GM23338 (cell line): ENCODE results near the gene CCDC3. TPM values are rescaled to one million over a fixed set of nuclear protein-coding genes. Genes with fewer than 3 reads are reported as not detected.

Source experiments
- ATAC-seq: fragments of 200-7000 bp; cut with Tn5 transposase; 3 replicates; pipeline ENCODE4 v1.9.1; 2020
- DNase-seq: peaks from one replicate; pipeline ENCODE4 v3.0.0-alpha.2; 2015; ENCODE audit warnings: low spot score
- H2AFZ ChIP-seq: fragments of 200-600 bp; sonication (generic); 2 replicates; pipeline ENCODE4 v1.8.0; 2016; ENCODE audit warnings: antibody characterized with exemption, mild to moderate bottlenecking, moderate library complexity
- H3F3A ChIP-seq: fragments of 200-600 bp; sonication (generic); replicated peaks from 2 replicates; pipeline ENCODE4 v1.8.0; 2017; ENCODE audit warnings: antibody characterized with exemption, mixed run types, low read depth
- H3K27ac ChIP-seq: fragments of 200-600 bp; sonication (generic); 2 replicates; pipeline ENCODE4 v1.6.1; 2016; ENCODE audit warnings: low read depth
- H3K27me3 ChIP-seq: fragments of 200-600 bp; sonication (generic); 2 replicates; pipeline ENCODE4 v1.8.0; 2016; ENCODE audit warnings: mild to moderate bottlenecking, mixed run types, moderate library complexity; ENCODE audit not compliant: insufficient read depth
- H3K36me3 ChIP-seq: fragments of 200-600 bp; sonication (generic); 2 replicates; pipeline ENCODE4 v1.8.0; 2016; ENCODE audit warnings: mild to moderate bottlenecking; ENCODE audit not compliant: insufficient read depth
- H3K4me1 ChIP-seq: fragments of 200-600 bp; sonication (generic); 2 replicates; pipeline ENCODE4 v1.8.0; 2016; ENCODE audit warnings: mild to moderate bottlenecking, moderate library complexity; ENCODE audit not compliant: insufficient read depth
- H3K4me2 ChIP-seq: fragments of 200-600 bp; sonication (generic); 2 replicates; pipeline ENCODE4 v1.7.1; 2017; ENCODE audit warnings: mixed run types
- H3K4me3 ChIP-seq: fragments of 200-600 bp; sonication (generic); 2 replicates; pipeline ENCODE4 v1.6.1; 2016; ENCODE audit warnings: mixed run types
- H3K79me2 ChIP-seq: fragments of 200-600 bp; sonication (generic); replicated peaks from 2 replicates; pipeline ENCODE4 v1.8.0; 2017; ENCODE audit warnings: mild to moderate bottlenecking; ENCODE audit not compliant: insufficient read depth
- H3K9me2 ChIP-seq: fragments of 200-600 bp; sonication (generic); 2 replicates; pipeline ENCODE4 v1.8.0; 2017; ENCODE audit not compliant: insufficient read depth
- H4K20me1 ChIP-seq: fragments of 200-600 bp; sonication (generic); replicated peaks from 2 replicates; pipeline ENCODE4 v1.8.0; 2017; ENCODE audit warnings: mild to moderate bottlenecking; ENCODE audit not compliant: insufficient read depth
- H3K27ac Mint-ChIP-seq: 2 replicates; pipeline ENCODE4 v1.8.0; 2020; ENCODE audit warnings: inconsistent platforms, mild to moderate bottlenecking, moderate library complexity, mixed read lengths
- H3K27me3 Mint-ChIP-seq: 3 replicates; pipeline ENCODE4 v1.8.0; 2022; ENCODE audit warnings: low read depth, mild to moderate bottlenecking, moderate library complexity, mixed read lengths, inconsistent platforms; ENCODE audit not compliant: insufficient read depth, poor library complexity
- H3K36me3 Mint-ChIP-seq: 3 replicates; pipeline ENCODE4 v1.8.0; 2021; ENCODE audit warnings: low read depth, mild to moderate bottlenecking, inconsistent platforms, moderate library complexity, mixed read lengths
- H3K4me1 Mint-ChIP-seq: 3 replicates; pipeline ENCODE4 v1.8.0; 2020; ENCODE audit warnings: mild to moderate bottlenecking, inconsistent platforms, mixed read lengths
- H3K4me3 Mint-ChIP-seq: 3 replicates; pipeline ENCODE4 v1.8.0; 2021; ENCODE audit warnings: moderate library complexity, mild to moderate bottlenecking, inconsistent platforms, mixed read lengths
- H3K9me3 Mint-ChIP-seq: 3 replicates; pipeline ENCODE4 v1.8.0; 2020; ENCODE audit warnings: moderate library complexity, mild to moderate bottlenecking, inconsistent platforms, mixed read lengths
- CREB1 ChIP-seq: fragments of 250-450 bp; sonication (Bioruptor Pico); IDR thresholded peaks from 2 replicates; pipeline ENCODE4 v1.5.0; 2020; ENCODE audit warnings: low read depth, mild to moderate bottlenecking, moderate library complexity
- EZH2 ChIP-seq: fragments of 200-600 bp; sonication (generic); IDR thresholded peaks from one replicate; pipeline ENCODE4 v1.8.0; 2017; ENCODE audit warnings: antibody characterized with exemption, mild to moderate bottlenecking, low read depth; ENCODE audit not compliant: unreplicated experiment
- EZH2phosphoT487 ChIP-seq: fragments of 200-600 bp; sonication (generic); IDR thresholded peaks from one replicate; pipeline ENCODE4 v1.8.1; 2018; ENCODE audit warnings: antibody characterized with exemption; ENCODE audit not compliant: unreplicated experiment
- JUNB ChIP-seq: IDR thresholded peaks from one replicate; pipeline ENCODE4 v1.6.1; 2016; ENCODE audit warnings: antibody characterized with exemption; ENCODE audit not compliant: unreplicated experiment
- NANOG ChIP-seq: IDR thresholded peaks from 2 replicates; pipeline ENCODE4 v1.6.1; 2016; ENCODE audit warnings: antibody characterized with exemption, borderline replicate concordance
- STAT1 ChIP-seq: IDR thresholded peaks from one replicate; pipeline ENCODE4 v1.6.1; 2016; ENCODE audit warnings: antibody characterized with exemption; ENCODE audit not compliant: unreplicated experiment
- polyA plus RNA-seq: library from polyadenylated mRNA; unstranded; fragments of >200 nt; fragmentation: Nextera tagmentation; extraction: Ambion mirVana; gene quantifications from 2 replicates; pipeline ENCODE4 v1.2.1, GENCODE V29; 2016
- total RNA-seq: library from RNA; depleted of rRNA; stranded (reverse); fragments of >200 nt; shearing (Covaris generic); gene quantifications from 2 replicates; pipeline ENCODE4 v1.2.3, GENCODE V29; 2014
- TF ChIP-seq, protein P1 (sequence below): IDR thresholded peaks from one replicate; pipeline ENCODE4 v1.6.1; 2018; ENCODE audit warnings: antibody characterized with exemption; ENCODE audit not compliant: unreplicated experiment
- TF ChIP-seq, protein P2 (sequence below): fragments of 250-450 bp; sonication (Bioruptor Pico); IDR thresholded peaks from 2 replicates; pipeline ENCODE4 v1.5.0; 2020; ENCODE audit warnings: mild to moderate bottlenecking, moderate library complexity

The CCDC3 gene
- total and polyA plus RNA-seq, 2 experiments from 2014 or later = 1.4 to 5.2 TPM

DNA sequence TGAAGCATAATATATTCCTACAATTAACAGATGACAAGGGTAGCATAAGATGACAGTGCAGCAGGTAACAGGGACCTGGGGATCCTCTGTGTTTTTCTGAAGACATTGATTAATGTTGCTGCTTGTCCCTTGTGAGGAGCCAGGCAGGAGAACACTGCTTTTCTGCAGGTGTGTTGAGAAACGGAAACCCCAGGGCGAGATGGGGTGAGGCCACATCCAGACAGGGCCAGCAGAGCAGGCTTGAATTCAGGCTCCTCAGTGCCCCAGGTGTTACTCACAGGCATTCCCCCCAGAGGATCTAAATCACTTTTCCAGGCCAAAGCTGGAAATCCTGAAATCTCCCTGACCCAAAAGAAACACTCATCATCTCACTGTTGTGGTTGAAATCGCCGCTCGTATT lies 105.3 kb downstream of the CCDC3 start:
- Histone ChIP-seq H3K9me2 (no peaks in the 10 kb centered on the region), H4K20me1 (no peaks in the 10 kb centered on the region), H3K27ac (no peak overlapping the region), H3K79me2 (no peaks in the 10 kb centered on the region), H3F3A (no peaks in the 10 kb centered on the region), H2AFZ (no peak overlapping the region), H3K4me2 (no peak overlapping the region), H3K4me3 (no peak overlapping the region), H3K27me3 (no peaks in the 10 kb centered on the region), H3K4me1 (no peaks in the 10 kb centered on the region), H3K36me3 (no peaks in the 10 kb centered on the region)
- TF ChIP-seq CREB1 (CRISPR knock-in tag) = no peak
- no peak for TF ChIP-seq NANOG
- Mint-ChIP-seq H3K27ac (no peak overlapping the region), H3K4me1 (peaks cover 4% of the 10 kb centered on the region; the same call in 2 of the 3 replicates), H3K9me3 (peaks cover 8% of the 10 kb centered on the region; the same call in 2 of the 3 replicates), H3K27me3 (peaks cover 5% of the 10 kb centered on the region), H3K36me3 (no peaks in the 10 kb centered on the region), H3K4me3 (no peak overlapping the region)
- DNase-seq = no peak
- ATAC-seq = no peak

DNA sequence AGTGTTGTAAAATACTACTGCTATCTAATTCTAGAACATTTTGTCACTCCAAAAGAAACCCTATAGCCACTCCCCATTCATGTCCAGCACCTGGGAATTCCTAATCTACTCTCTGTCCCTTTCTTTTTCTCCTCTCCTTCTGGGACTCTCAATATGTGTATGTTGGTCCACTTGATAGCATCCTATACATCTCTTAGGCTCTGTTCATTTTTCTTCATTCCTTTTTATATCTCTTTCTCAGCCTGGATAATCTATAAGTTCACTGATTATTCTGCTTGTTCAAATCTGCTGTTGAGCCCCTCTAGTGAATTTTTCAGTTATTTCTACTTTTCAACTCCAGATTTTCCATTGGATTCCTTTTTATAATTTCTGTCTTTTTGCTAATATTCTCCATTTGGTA lies 108.6 kb downstream of the CCDC3 start:
- Histone ChIP-seq H3F3A (no peaks in the 10 kb centered on the region), H3K36me3 (no peaks in the 10 kb centered on the region), H3K4me3 (no peak overlapping the region), H3K4me1 (no peaks in the 10 kb centered on the region), H3K27ac (no peak overlapping the region), H3K27me3 (no peaks in the 10 kb centered on the region), H4K20me1 (no peaks in the 10 kb centered on the region), H3K4me2 (no peak overlapping the region), H3K9me2 (no peaks in the 10 kb centered on the region), H3K79me2 (no peaks in the 10 kb centered on the region), H2AFZ (no peak overlapping the region)
- H3K36me3 Mint-ChIP-seq = no peaks in the 10 kb centered on the region
- TF ChIP-seq JUNB = no peak
- no peak for DNase-seq
- peaks cover 13% of the 10 kb centered on the region; the same call in 2 of the 3 replicates for H3K9me3 Mint-ChIP-seq
- H3K27me3 Mint-ChIP-seq = peaks cover 5% of the 10 kb centered on the region
- no peak overlapping the region for H3K27ac Mint-ChIP-seq
- ATAC-seq = no peak
- H3K4me3 Mint-ChIP-seq = no peak overlapping the region
- H3K4me1 Mint-ChIP-seq = peaks cover 4% of the 10 kb centered on the region; the same call in 2 of the 3 replicates

DNA sequence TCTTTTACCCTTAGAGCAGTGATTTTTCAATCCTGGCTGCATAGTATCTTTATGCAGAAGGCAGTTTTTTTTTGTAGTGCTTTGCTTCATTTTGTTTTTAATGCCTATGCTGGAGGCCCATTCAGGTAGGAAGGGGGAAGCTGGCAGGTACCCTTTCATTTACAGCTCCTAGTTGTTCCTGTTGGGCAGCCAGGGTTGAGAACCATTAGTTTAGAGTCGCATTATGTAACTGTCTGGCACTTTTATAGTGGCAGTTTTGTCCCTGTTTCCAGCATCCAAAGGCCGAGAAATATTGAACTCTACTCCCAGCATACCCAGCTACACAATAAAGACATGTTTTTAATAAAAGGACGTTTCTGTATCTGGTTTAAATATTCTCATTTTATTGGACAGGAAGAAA lies 110.6 kb downstream of the CCDC3 start:
- H3K27ac Mint-ChIP-seq = no peak overlapping the region
- H3K27me3 Mint-ChIP-seq = peaks cover 2% of the 10 kb centered on the region
- H2AFZ ChIP-seq = no peak overlapping the region
- H4K20me1 ChIP-seq = no peaks in the 10 kb centered on the region
- H3K4me1 Mint-ChIP-seq = no peaks in the 10 kb centered on the region; the same call in 2 of the 3 replicates
- ATAC-seq (no peak), DNase-seq (no peak)
- no peaks in the 10 kb centered on the region for H3K36me3 ChIP-seq
- no peak overlapping the region for H3K4me3 Mint-ChIP-seq
- no peak overlapping the region for H3K4me3 ChIP-seq
- H3K36me3 Mint-ChIP-seq = no peaks in the 10 kb centered on the region
- no peaks in the 10 kb centered on the region for H3F3A ChIP-seq
- no peak overlapping the region for H3K4me2 ChIP-seq
- H3K4me1 ChIP-seq = no peaks in the 10 kb centered on the region
- no peaks in the 10 kb centered on the region for H3K79me2 ChIP-seq
- no peak overlapping the region for H3K27ac ChIP-seq
- H3K9me3 Mint-ChIP-seq = peaks cover 13% of the 10 kb centered on the region; the same call in 2 of the 3 replicates
- no peaks in the 10 kb centered on the region for H3K9me2 ChIP-seq
- no peaks in the 10 kb centered on the region for H3K27me3 ChIP-seq
- TF ChIP-seq STAT1 (no peak), NANOG (no peak), EZH2phosphoT487 (no peak), EZH2 (no peak), JUNB (no peak)
- TF ChIP-seq, protein P1, sequence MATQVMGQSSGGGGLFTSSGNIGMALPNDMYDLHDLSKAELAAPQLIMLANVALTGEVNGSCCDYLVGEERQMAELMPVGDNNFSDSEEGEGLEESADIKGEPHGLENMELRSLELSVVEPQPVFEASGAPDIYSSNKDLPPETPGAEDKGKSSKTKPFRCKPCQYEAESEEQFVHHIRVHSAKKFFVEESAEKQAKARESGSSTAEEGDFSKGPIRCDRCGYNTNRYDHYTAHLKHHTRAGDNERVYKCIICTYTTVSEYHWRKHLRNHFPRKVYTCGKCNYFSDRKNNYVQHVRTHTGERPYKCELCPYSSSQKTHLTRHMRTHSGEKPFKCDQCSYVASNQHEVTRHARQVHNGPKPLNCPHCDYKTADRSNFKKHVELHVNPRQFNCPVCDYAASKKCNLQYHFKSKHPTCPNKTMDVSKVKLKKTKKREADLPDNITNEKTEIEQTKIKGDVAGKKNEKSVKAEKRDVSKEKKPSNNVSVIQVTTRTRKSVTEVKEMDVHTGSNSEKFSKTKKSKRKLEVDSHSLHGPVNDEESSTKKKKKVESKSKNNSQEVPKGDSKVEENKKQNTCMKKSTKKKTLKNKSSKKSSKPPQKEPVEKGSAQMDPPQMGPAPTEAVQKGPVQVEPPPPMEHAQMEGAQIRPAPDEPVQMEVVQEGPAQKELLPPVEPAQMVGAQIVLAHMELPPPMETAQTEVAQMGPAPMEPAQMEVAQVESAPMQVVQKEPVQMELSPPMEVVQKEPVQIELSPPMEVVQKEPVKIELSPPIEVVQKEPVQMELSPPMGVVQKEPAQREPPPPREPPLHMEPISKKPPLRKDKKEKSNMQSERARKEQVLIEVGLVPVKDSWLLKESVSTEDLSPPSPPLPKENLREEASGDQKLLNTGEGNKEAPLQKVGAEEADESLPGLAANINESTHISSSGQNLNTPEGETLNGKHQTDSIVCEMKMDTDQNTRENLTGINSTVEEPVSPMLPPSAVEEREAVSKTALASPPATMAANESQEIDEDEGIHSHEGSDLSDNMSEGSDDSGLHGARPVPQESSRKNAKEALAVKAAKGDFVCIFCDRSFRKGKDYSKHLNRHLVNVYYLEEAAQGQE = no peak
- TF ChIP-seq, protein P2, sequence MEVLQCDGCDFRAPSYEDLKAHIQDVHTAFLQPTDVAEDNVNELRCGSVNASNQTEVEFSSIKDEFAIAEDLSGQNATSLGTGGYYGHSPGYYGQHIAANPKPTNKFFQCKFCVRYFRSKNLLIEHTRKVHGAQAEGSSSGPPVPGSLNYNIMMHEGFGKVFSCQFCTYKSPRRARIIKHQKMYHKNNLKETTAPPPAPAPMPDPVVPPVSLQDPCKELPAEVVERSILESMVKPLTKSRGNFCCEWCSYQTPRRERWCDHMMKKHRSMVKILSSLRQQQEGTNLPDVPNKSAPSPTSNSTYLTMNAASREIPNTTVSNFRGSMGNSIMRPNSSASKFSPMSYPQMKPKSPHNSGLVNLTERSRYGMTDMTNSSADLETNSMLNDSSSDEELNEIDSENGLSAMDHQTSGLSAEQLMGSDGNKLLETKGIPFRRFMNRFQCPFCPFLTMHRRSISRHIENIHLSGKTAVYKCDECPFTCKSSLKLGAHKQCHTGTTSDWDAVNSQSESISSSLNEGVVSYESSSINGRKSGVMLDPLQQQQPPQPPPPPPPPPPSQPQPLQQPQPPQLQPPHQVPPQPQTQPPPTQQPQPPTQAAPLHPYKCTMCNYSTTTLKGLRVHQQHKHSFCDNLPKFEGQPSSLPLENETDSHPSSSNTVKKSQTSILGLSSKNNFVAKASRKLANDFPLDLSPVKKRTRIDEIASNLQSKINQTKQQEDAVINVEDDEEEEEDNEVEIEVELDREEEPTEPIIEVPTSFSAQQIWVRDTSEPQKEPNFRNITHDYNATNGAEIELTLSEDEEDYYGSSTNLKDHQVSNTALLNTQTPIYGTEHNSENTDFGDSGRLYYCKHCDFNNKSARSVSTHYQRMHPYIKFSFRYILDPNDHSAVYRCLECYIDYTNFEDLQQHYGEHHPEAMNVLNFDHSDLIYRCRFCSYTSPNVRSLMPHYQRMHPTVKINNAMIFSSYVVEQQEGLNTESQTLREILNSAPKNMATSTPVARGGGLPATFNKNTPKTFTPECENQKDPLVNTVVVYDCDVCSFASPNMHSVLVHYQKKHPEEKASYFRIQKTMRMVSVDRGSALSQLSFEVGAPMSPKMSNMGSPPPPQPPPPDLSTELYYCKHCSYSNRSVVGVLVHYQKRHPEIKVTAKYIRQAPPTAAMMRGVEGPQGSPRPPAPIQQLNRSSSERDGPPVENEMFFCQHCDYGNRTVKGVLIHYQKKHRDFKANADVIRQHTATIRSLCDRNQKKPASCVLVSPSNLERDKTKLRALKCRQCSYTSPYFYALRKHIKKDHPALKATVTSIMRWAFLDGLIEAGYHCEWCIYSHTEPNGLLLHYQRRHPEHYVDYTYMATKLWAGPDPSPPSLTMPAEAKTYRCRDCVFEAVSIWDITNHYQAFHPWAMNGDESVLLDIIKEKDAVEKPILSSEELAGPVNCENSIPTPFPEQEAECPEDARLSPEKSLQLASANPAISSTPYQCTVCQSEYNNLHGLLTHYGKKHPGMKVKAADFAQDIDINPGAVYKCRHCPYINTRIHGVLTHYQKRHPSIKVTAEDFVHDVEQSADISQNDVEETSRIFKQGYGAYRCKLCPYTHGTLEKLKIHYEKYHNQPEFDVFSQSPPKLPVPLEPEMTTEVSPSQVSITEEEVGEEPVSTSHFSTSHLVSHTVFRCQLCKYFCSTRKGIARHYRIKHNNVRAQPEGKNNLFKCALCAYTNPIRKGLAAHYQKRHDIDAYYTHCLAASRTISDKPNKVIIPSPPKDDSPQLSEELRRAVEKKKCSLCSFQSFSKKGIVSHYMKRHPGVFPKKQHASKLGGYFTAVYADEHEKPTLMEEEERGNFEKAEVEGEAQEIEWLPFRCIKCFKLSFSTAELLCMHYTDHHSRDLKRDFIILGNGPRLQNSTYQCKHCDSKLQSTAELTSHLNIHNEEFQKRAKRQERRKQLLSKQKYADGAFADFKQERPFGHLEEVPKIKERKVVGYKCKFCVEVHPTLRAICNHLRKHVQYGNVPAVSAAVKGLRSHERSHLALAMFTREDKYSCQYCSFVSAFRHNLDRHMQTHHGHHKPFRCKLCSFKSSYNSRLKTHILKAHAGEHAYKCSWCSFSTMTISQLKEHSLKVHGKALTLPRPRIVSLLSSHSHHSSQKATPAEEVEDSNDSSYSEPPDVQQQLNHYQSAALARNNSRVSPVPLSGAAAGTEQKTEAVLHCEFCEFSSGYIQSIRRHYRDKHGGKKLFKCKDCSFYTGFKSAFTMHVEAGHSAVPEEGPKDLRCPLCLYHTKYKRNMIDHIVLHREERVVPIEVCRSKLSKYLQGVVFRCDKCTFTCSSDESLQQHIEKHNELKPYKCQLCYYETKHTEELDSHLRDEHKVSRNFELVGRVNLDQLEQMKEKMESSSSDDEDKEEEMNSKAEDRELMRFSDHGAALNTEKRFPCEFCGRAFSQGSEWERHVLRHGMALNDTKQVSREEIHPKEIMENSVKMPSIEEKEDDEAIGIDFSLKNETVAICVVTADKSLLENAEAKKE (CRISPR knock-in tag) = no peak
